Common myeloid progenitor, CD34-positive (primary cell): Measurements from ENCODE around the gene ANKS4B.
A peak's percentile ranks its signal among the peaks of the same experiment; 100 is the strongest.

Experiments used
- CTCF ChIA-PET: fragments of 350-600 bp; sonication (Branson Sonifier 250); formaldehyde crosslinking; loops from one replicate; lab custom pipeline; 2021; ENCODE audit warnings: antibody characterized with exemption; lab: Charles Lee
- POLR2A ChIA-PET: fragments of 350-600 bp; sonication (Branson Sonifier 250); formaldehyde crosslinking; loops from one replicate; lab custom pipeline; 2021; ENCODE audit warnings: antibody characterized with exemption; lab: Charles Lee
- DNase-seq, 3 donors: peaks; one replicate each; pipeline versions ENCODE4 v3.0.0 to v3.0.0-alpha.2; 2013
- H3K27ac ChIP-seq, 2 experiments: 1 replicate in 1 of 2; 2 replicates in 1 of 2; pipeline ENCODE4 v1.7.0; 2013; ENCODE audit warnings: inconsistent platforms in 2 of 2, low read length in 2 of 2, mild to moderate bottlenecking in 2 of 2, low read depth in 1 of 2, moderate library complexity in 1 of 2; ENCODE audit not compliant: severe bottlenecking in 2 of 2, insufficient read depth in 1 of 2, poor library complexity in 1 of 2
- H3K27me3 ChIP-seq, 5 experiments: replicated peaks in 2 of 5; 1 replicate in 3 of 5; 2 replicates in 2 of 5; pipeline versions ENCODE4 v1.6.1 to v1.7.0; 2013; ENCODE audit warnings: low read length in 4 of 5, mild to moderate bottlenecking in 2 of 5, moderate library complexity in 2 of 5, inconsistent platforms in 1 of 5; ENCODE audit not compliant: insufficient read depth in 5 of 5, control insufficient read depth in 4 of 5
- H3K36me3 ChIP-seq, 4 experiments: 1 replicate in 2 of 4; 2 replicates in 2 of 4; pipeline versions ENCODE4 v1.6.1 to v1.7.0; 2013; ENCODE audit warnings: low read length in 3 of 4, control low read depth in 1 of 4, mild to moderate bottlenecking in 1 of 4; ENCODE audit not compliant: control insufficient read depth in 4 of 4, insufficient read depth in 4 of 4
- H3K4me1 ChIP-seq, 4 experiments: 1 replicate in 3 of 4; 2 replicates in 1 of 4; pipeline versions ENCODE4 v1.6.1 to v1.7.1; 2013; ENCODE audit warnings: low read length in 3 of 4, mild to moderate bottlenecking in 3 of 4, control low read depth in 1 of 4, inconsistent platforms in 1 of 4, moderate library complexity in 1 of 4; ENCODE audit not compliant: control insufficient read depth in 4 of 4, insufficient read depth in 4 of 4; ENCODE audit errors: control extremely low read depth in 1 of 4
- H3K4me3 ChIP-seq, 7 experiments: 1 replicate in 4 of 7; 2 replicates in 3 of 7; pipeline versions ENCODE4 v1.5.1 to v1.7.0; 2013; ENCODE audit warnings: mild to moderate bottlenecking in 7 of 7, low read length in 6 of 7, moderate library complexity in 6 of 7, inconsistent platforms in 2 of 7, low read depth in 2 of 7, control low read depth in 1 of 7; ENCODE audit not compliant: insufficient read depth in 4 of 7, control insufficient read depth in 1 of 7; ENCODE audit errors: extremely low read depth in 1 of 7
- H3K9me3 ChIP-seq, 5 experiments: 1 replicate in 4 of 5; 2 replicates in 1 of 5; pipeline versions ENCODE4 v1.6.1 to v1.7.1; 2013; ENCODE audit warnings: low read length in 4 of 5, mild to moderate bottlenecking in 2 of 5, inconsistent platforms in 1 of 5, low read depth in 1 of 5, moderate library complexity in 1 of 5; ENCODE audit not compliant: control insufficient read depth in 4 of 5, insufficient read depth in 2 of 5; ENCODE audit errors: control extremely low read depth in 1 of 5
- WGBS: methylation state at CpG from one replicate; pipeline ENCODE4 v1.1.5; 2013; ENCODE audit not compliant: insufficient coverage; 5-methylcytosine and 5-hydroxymethylcytosine counted together

Gene ANKS4B

GRCh38 chr16:21302454-21302853 lies 69.0 kb downstream of the ANKS4B start:
- Histone ChIP-seq H3K4me3 (peak overlapping the region in 4 of 7 experiments; percentile 65 to 84 (median 78)), H3K27ac (no peak overlapping the region), H3K4me1 (peaks cover 5 to 23% (median 19%) of the 10 kb centered on the region in 4 experiments), H3K9me3 (no peaks in the 10 kb centered on the region), H3K27me3 (no peaks in the 10 kb centered on the region), H3K36me3 (no peaks in the 10 kb centered on the region)
- no peak for DNase-seq
- ChIA-PET CTCF (interaction anchor here (0.8 kb wide), 1 partner anchor 19 kb away, joined by 4 read pairs; no protein-coding TSS in a partner anchor), POLR2A (no interaction called here)
- WGBS, result 46% methylated on average over 3 of the region's 3 CpGs

- no peak for DNase-seq
- no peaks in the 10 kb centered on the region for H3K36me3 ChIP-seq
- ChIA-PET CTCF (interaction anchor here (0.8 kb wide), 1 partner anchor 19 kb away, joined by 4 read pairs; no protein-coding TSS in a partner anchor), POLR2A (no interaction called here)
- H3K4me3 ChIP-seq, result no peak overlapping the region
- peaks cover 5 to 23% (median 19%) of the 10 kb centered on the region in 4 experiments for H3K4me1 ChIP-seq
- 100% methylated on average over 1 of the region's 4 CpGs for WGBS
- no peak overlapping the region for H3K27ac ChIP-seq
- H3K27me3 ChIP-seq, result no peaks in the 10 kb centered on the region
- no peaks in the 10 kb centered on the region for H3K9me3 ChIP-seq
These were observed 69.5 kb downstream of the ANKS4B start for GRCh38 chr16:21302898-21303528.
